GM23338 (cell line): ENCODE data around the gene AREL1.

Source experiments
- CTCF ChIP-seq, 2 experiments: fragments of 200-600 bp in 1 of 2; sonication (generic) in 1 of 2; conservative IDR thresholded peaks; 2 replicates each; pipeline versions ENCODE4 v1.5.1 to v1.6.1; 2016 to 2017; ENCODE audit warnings: antibody characterized with exemption in 2 of 2, low read depth in 2 of 2, mild to moderate bottlenecking in 2 of 2, moderate library complexity in 1 of 2
- EZH2 ChIP-seq: fragments of 200-600 bp; sonication (generic); IDR thresholded peaks from one replicate; pipeline ENCODE4 v1.8.0; 2017; ENCODE audit warnings: antibody characterized with exemption, mild to moderate bottlenecking, low read depth; ENCODE audit not compliant: unreplicated experiment
- EZH2phosphoT487 ChIP-seq: fragments of 200-600 bp; sonication (generic); IDR thresholded peaks from one replicate; pipeline ENCODE4 v1.8.1; 2018; ENCODE audit warnings: antibody characterized with exemption; ENCODE audit not compliant: unreplicated experiment
- JUNB ChIP-seq: IDR thresholded peaks from one replicate; pipeline ENCODE4 v1.6.1; 2016; ENCODE audit warnings: antibody characterized with exemption; ENCODE audit not compliant: unreplicated experiment
- POLR2AphosphoS5 ChIP-seq: IDR thresholded peaks from 2 replicates; pipeline ENCODE4 v1.6.1; 2016; ENCODE audit warnings: antibody characterized with exemption, low read depth
- REST ChIP-seq: IDR thresholded peaks from one replicate; pipeline ENCODE4 v1.6.1; 2018; ENCODE audit warnings: antibody characterized with exemption; ENCODE audit not compliant: unreplicated experiment

- TF ChIP-seq CTCF (conservative IDR thresholded peaks at IDR 0.05; ENCODE audit: low read depth in 2 of 2) (no peak), EZH2 (no peak), JUNB (no peak), REST (no peak), POLR2AphosphoS5 (no peak), EZH2phosphoT487 (no peak)
Observed at GRCh38 chr14:74684434-74684833, 28.4 kb downstream of the AREL1 start.
